Measurements from ENCODE around the gene TCERG1.

DNA sequence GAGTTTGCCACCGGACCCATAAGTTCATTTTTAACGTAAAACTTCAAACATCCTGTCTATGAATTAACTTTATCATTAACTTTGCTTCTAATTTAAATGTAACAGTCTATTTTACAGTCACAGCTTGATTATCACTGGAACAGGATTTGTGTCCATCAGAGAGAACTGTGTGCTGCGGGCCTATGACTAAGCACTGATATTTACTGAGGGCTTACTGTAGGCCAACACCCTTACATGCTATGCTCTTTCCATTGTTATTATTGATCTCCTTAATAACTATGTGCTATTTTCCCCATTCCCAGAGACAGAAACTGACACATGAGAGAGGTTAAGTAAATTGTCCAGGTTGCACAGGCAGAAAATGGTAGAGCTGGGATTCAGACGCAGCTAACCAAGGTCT is 92.8 kb downstream of the TCERG1 start:
- TF ChIP-seq, protein P1, sequence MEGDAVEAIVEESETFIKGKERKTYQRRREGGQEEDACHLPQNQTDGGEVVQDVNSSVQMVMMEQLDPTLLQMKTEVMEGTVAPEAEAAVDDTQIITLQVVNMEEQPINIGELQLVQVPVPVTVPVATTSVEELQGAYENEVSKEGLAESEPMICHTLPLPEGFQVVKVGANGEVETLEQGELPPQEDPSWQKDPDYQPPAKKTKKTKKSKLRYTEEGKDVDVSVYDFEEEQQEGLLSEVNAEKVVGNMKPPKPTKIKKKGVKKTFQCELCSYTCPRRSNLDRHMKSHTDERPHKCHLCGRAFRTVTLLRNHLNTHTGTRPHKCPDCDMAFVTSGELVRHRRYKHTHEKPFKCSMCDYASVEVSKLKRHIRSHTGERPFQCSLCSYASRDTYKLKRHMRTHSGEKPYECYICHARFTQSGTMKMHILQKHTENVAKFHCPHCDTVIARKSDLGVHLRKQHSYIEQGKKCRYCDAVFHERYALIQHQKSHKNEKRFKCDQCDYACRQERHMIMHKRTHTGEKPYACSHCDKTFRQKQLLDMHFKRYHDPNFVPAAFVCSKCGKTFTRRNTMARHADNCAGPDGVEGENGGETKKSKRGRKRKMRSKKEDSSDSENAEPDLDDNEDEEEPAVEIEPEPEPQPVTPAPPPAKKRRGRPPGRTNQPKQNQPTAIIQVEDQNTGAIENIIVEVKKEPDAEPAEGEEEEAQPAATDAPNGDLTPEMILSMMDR (IDR thresholded peaks at IDR 0.05; ENCODE audit: low read depth, low read length), result no peak
- no peak for TF ChIP-seq EZH2phosphoT487 (IDR thresholded peaks at IDR 0.05; ENCODE audit: low read depth)

Data from OCI-LY3 (cell line).